Measurements from ENCODE around the gene PITPNC1. TPM values are rescaled to one million over a fixed set of nuclear protein-coding genes. Genes with fewer than 3 reads are reported as not detected.

The PITPNC1 gene
- total and polyA plus RNA-seq, 2 of the 13 experiments (the other 11 are each of a cell fraction or from before 2014, with no cell fraction given), result 4.1 to 5.7 TPM

- H4K20me1 ChIP-seq (ENCODE audit: insufficient read depth, low read length), result no peaks in the 10 kb centered on the region
- FAIRE-seq (no peak), ATAC-seq (no peak), DNase-seq (ENCODE audit: low spot score) (no peak)
- 37% methylated on average over 2 of the region's 2 CpGs for WGBS (ENCODE audit: low lambda C conversion rate)
- no peaks in the 10 kb centered on the region for H3K36me3 ChIP-seq (replicated peaks in 1 of 2; ENCODE audit: control insufficient read depth in 1 of 2, insufficient read depth in 2 of 2, low read length in 2 of 2)
- POLR2A ChIA-PET, result no interaction called here
- H3K4me3 ChIP-seq (replicated peaks in 1 of 3; ENCODE audit: insufficient read depth in 1 of 3, low read depth in 2 of 3, low read length in 3 of 3), result no peak overlapping the region
- in situ Hi-C loops (cut with HindIII; ENCODE audit: extremely low pct_ligation_motif_present, low pct_unique_long_range_greater_than_20kb), result loop anchor here (10.0 kb wide), 1 partner anchor 226 kb away; the partner anchor contains the start of gene PITPNC1
- H3K79me2 ChIP-seq (ENCODE audit: insufficient read depth, low read length), result no peaks in the 10 kb centered on the region
- TF ChIP-seq PRPF4 (IDR thresholded peaks at IDR 0.05; ENCODE audit: low read depth, low read length, poor library complexity, severe bottlenecking) (no peak), ZBTB40 (IDR thresholded peaks at IDR 0.05) (peak; percentile 65; the same call in 1 of the 2 replicates), ZBTB40 (CRISPR knock-in tag; IDR thresholded peaks at IDR 0.05) (no peak)
- H3K4me2 ChIP-seq (ENCODE audit: low read depth, low read length), result no peak overlapping the region
- no peaks in the 10 kb centered on the region for H3K27me3 ChIP-seq (ENCODE audit: control insufficient read depth in 1 of 2, insufficient read depth in 2 of 2, low read length in 2 of 2)
- intact Hi-C loops (cut with micrococcal nuclease; ENCODE audit: unreplicated experiment), result no loop called here
- H3K9ac ChIP-seq (ENCODE audit: insufficient read depth, low read depth, low read length), result no peak overlapping the region
- CTCF ChIA-PET (ENCODE audit: low intra/inter-chr PET ratio, low total read pairs), result interaction anchor here (0.8 kb wide), 1 partner anchor 226 kb away, joined by 3 read pairs; no protein-coding TSS in a partner anchor
- H3K27ac ChIP-seq (ENCODE audit: extremely low read length, insufficient read depth, low read length), result no peak overlapping the region
- H2AFZ ChIP-seq (ENCODE audit: low read length), result no peak overlapping the region
- peaks cover 11% of the 10 kb centered on the region for H3K4me1 ChIP-seq (ENCODE audit: insufficient read depth, low read length)
- BruUV-seq (replicated peaks), result no TSS peak
- H3K9me3 ChIP-seq (ENCODE audit: low read length), result no peaks in the 10 kb centered on the region
Observed at GRCh38 chr17:67600408-67600807, 223.3 kb downstream of the PITPNC1 start.
